Immature natural killer cell (primary cell): ENCODE measurements around the gene ATP5PO. TPM values are rescaled to one million over a fixed set of nuclear protein-coding genes. Genes with fewer than 3 reads are reported as not detected.
"Not testable (repeated sequence)": the region's sequence is repeated elsewhere in the genome, so short reads cannot be mapped to it uniquely, and the experiment has no call there.

Experiments used
- DNase-seq, 3 donors: peaks; one replicate each; pipeline ENCODE4 v3.0.0; 2022; ENCODE audit warnings: mixed read lengths in 1 of 3
- H3K27ac Mint-ChIP-seq, 6 donors: one replicate each; pipeline ENCODE4 v1.8.0; 2020; ENCODE audit warnings: mixed read lengths in 6 of 6, mild to moderate bottlenecking in 5 of 6, inconsistent platforms in 4 of 6, moderate library complexity in 3 of 6
- H3K27me3 Mint-ChIP-seq, 3 donors: one replicate each; pipeline ENCODE4 v1.8.0; 2020 to 2021; ENCODE audit warnings: low read depth in 3 of 3, mild to moderate bottlenecking in 3 of 3, mixed read lengths in 3 of 3, moderate library complexity in 3 of 3, inconsistent platforms in 1 of 3
- H3K36me3 Mint-ChIP-seq, 3 donors: one replicate each; pipeline ENCODE4 v1.8.0; 2020; ENCODE audit warnings: mixed read lengths in 3 of 3, inconsistent platforms in 2 of 3, mild to moderate bottlenecking in 2 of 3
- H3K4me1 Mint-ChIP-seq, 2 donors: one replicate each; pipeline ENCODE4 v1.8.0; 2020; ENCODE audit warnings: inconsistent platforms in 2 of 2, mild to moderate bottlenecking in 2 of 2, mixed read lengths in 2 of 2, moderate library complexity in 1 of 2
- H3K4me3 Mint-ChIP-seq, 5 donors: one replicate each; pipeline ENCODE4 v1.8.0; 2020; ENCODE audit warnings: mild to moderate bottlenecking in 5 of 5, mixed read lengths in 5 of 5, inconsistent platforms in 3 of 5, moderate library complexity in 3 of 5
- H3K9me3 Mint-ChIP-seq, 6 donors: one replicate each; pipeline ENCODE4 v1.8.0; 2020; ENCODE audit warnings: mild to moderate bottlenecking in 6 of 6, mixed read lengths in 6 of 6, inconsistent platforms in 4 of 6, moderate library complexity in 3 of 6
- polyA plus RNA-seq, 3 donors: library from polyadenylated mRNA; unstranded; fragments of 300-500 nt; fragmentation: Illumina TruSeq; gene quantifications; one replicate each; pipeline ENCODE4 v1.2.3, GENCODE V29; 2021

The ATP5PO gene
- polyA plus RNA-seq, 3 donors from 2014 or later: 280 to 387 (median 352) TPM

DNA sequence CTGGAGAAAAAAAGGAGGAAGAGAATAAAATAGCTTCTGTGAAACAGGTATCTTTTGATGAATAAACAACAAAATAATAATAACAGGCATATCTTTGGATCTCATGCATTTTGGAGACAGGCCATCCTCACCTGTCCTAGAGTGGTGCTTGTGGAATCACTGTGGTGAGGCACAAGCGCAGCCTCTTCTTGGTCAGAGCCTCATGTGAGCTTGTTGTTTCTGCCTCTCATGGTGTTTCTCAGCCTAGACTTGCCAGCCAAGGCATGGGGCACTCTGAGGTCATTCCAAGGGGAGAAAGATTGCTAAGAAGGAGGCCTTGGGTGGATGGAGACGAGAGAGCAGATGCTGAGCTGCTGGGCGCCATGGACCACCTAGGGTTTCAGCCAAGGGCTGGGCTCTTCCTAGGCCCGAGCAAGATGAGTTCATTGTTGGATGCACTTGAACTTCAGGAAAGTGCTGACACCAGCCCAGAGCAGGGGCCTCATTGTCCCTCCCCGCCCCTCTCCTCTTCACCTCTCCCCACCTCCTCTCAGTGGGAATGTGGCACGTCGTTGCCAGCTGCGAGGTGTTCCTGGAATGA lies 49.5 kb downstream of the ATP5PO start:
- DNase-seq: no peak
- Mint-ChIP-seq H3K27me3 (peaks cover 1 to 7% (median 6%) of the 10 kb centered on the region in 3 donors), H3K4me3 (no peak overlapping the region), H3K4me1 (peaks cover 4 to 5% of the 10 kb centered on the region in 2 donors), H3K36me3 (no peaks in the 10 kb centered on the region), H3K9me3 (no peaks in the 10 kb centered on the region), H3K27ac (no peak overlapping the region)

DNA sequence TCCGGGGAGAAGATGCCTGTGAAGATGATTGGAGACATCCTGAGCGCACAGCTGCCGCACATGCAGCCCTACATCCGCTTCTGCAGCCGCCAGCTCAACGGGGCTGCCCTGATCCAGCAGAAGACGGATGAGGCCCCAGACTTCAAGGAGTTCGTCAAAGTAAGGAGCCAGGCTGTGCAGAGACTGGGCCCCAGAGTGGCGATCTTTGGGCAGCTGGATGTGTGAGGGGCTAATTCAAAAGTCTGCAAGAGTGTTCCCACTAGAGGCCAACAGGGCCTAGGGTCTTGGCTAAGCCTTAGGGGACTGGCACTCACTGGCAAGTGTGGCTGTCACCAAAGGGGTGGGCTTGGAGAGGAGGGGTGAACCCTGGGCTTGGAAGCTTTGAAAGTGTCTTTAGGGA lies 50.4 kb downstream of the ATP5PO start:
- H3K4me1 Mint-ChIP-seq: peaks cover 4 to 5% of the 10 kb centered on the region in 2 donors
- DNase-seq: no peak
- no peak overlapping the region for H3K4me3 Mint-ChIP-seq
- H3K27ac Mint-ChIP-seq: no peak overlapping the region
- no peaks in the 10 kb centered on the region for H3K36me3 Mint-ChIP-seq
- no peaks in the 10 kb centered on the region for H3K9me3 Mint-ChIP-seq
- peaks cover 1 to 9% (median 6%) of the 10 kb centered on the region in 3 donors for H3K27me3 Mint-ChIP-seq

DNA sequence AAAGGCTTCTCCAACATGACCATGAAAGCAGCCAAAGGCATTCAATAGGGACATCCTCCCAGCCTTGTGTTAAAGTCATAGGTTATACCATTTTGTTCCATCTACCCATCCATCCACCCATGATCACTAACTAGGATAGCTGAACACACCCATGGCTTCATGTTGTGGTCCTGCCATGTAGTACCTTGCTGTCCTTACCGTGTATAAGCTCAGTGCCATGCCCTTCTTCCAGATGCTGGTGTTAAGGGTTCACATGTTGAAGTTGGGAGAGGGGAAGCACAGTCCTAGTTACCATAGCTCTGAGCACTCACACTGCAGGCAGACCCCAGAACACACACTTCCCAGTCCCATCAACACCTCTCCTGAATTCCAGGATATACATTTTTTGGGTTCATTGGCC lies 51.5 kb downstream of the ATP5PO start:
- peaks cover 1 to 11% (median 6%) of the 10 kb centered on the region in 3 donors for H3K27me3 Mint-ChIP-seq
- H3K4me3 Mint-ChIP-seq: no peak overlapping the region
- peaks cover 4 to 5% of the 10 kb centered on the region in 2 donors for H3K4me1 Mint-ChIP-seq
- no peaks in the 10 kb centered on the region for H3K9me3 Mint-ChIP-seq
- H3K27ac Mint-ChIP-seq: no peak overlapping the region
- no peak for DNase-seq
- no peaks in the 10 kb centered on the region for H3K36me3 Mint-ChIP-seq

DNA sequence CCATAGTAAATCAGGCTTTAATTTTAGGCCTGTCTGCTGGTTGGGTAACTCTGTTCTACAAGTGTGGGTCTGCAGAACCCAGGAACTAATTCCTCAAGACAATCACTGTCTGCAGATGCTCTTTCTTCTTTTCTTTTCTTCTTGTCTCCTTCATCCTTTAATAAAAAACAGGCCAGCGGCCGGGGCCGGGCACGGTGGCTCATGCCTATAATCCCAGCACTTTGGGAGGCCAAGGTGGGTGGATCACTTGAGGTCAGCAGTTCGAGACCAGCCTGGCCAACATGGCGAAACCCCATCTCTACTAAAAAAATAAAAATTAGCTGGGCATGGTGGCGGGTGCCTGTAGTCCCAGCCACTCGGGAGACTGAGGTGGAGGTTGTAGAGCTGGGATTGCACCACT lies 52.4 kb downstream of the ATP5PO start:
- not testable (repeated sequence) for DNase-seq, H3K36me3 Mint-ChIP-seq, H3K27ac Mint-ChIP-seq, H3K4me1 Mint-ChIP-seq, H3K4me3 Mint-ChIP-seq, H3K9me3 Mint-ChIP-seq
- peaks cover 1 to 13% (median 8%) of the 10 kb centered on the region in 3 donors for H3K27me3 Mint-ChIP-seq

DNA sequence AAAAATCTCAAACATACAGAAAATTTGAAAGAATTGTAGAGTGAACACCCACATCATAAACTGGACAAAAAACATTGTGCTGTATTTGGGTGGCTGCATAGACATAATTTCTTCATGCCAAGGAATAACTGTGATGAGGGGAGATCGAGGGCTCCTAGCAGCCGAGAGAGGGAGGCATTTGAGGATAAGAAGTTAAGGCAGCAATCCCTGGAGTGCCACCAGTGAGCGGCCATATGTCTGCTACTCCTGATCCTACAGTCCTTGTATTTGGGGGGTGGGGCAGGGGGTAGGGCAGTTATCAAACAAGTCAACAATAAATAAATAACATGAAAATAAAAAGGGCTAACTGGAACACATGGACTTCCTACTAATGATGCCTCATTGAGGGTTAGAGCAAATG lies 54.5 kb downstream of the ATP5PO start:
- no peak overlapping the region for H3K4me3 Mint-ChIP-seq
- peaks cover 1 to 15% (median 4%) of the 10 kb centered on the region in 3 donors for H3K27me3 Mint-ChIP-seq
- H3K4me1 Mint-ChIP-seq: no peaks in the 10 kb centered on the region
- H3K27ac Mint-ChIP-seq: no peak overlapping the region
- no peak for DNase-seq
- no peaks in the 10 kb centered on the region for H3K9me3 Mint-ChIP-seq
- no peaks in the 10 kb centered on the region for H3K36me3 Mint-ChIP-seq

DNA sequence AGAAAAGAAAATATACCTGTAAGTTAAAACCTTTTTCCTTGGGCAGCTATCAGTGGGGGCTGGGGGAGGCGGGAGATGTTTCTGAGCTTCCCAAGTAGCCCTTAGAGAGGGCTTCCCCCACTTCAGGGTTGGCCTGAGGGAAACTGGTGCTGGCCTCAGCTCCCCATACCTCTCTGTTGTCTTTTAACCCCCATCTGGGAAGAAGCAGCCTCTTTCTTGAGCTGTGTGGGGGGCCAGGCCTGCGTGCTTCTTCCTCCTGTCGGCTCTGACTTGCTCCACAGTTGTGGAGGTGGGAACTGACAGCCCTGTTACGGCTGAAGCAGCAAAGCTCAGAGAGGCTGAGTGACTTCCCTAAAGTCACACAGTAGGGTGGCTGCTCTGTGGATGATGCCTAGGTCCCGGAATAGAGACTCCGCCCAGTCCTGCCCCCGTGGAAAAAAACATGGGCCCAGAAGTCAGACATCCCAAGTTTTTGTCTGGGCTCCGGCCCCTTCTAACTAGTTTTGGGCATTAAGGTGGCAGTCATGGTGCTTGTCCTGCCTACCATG lies 55.2 kb downstream of the ATP5PO start:
- Mint-ChIP-seq H3K27ac (no peak overlapping the region), H3K4me3 (no peak overlapping the region), H3K36me3 (no peaks in the 10 kb centered on the region), H3K9me3 (no peaks in the 10 kb centered on the region), H3K27me3 (peaks cover 1 to 15% (median 2%) of the 10 kb centered on the region in 3 donors), H3K4me1 (no peaks in the 10 kb centered on the region)
- DNase-seq: no peak

DNA sequence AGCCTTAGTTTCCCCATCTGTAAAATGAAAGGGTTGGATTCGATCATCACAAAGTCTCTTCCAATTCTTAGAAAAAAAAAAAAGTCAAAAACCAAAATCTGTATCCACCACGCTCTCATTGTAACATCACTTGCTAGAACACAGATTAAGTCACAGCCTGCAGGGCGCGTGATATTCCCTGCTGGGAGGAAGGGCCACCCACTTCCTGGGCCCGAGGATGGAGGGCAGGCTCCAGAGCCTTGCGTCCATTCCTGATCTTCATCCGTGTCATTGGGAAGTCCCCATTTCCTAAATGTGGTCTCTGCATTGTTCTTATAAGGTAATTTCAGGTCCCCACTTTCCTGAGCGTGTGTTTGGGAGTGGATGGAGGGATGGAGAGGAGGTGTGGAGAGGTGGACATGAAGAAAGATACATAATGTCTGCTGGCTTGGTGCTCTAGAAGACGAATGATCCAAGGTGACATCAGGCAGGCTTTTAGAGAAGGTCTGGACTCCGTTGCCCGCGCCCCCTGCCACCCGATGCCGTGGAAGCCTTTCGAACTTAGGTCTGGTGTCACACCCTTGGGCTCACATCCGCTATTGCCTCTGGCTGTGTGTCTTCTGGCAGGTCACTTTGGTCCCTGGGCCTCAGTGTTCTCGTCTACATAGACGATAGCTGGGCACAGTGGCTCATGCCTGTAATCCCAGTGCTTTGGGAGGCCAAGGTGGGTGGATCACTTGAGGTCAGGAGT lies 56.1 kb downstream of the ATP5PO start:
- Mint-ChIP-seq H3K27ac (no peak overlapping the region), H3K4me1 (no peaks in the 10 kb centered on the region), H3K4me3 (no peak overlapping the region), H3K9me3 (no peaks in the 10 kb centered on the region), H3K27me3 (peaks cover 1 to 15% (median 2%) of the 10 kb centered on the region in 3 donors), H3K36me3 (no peaks in the 10 kb centered on the region)
- no peak for DNase-seq

DNA sequence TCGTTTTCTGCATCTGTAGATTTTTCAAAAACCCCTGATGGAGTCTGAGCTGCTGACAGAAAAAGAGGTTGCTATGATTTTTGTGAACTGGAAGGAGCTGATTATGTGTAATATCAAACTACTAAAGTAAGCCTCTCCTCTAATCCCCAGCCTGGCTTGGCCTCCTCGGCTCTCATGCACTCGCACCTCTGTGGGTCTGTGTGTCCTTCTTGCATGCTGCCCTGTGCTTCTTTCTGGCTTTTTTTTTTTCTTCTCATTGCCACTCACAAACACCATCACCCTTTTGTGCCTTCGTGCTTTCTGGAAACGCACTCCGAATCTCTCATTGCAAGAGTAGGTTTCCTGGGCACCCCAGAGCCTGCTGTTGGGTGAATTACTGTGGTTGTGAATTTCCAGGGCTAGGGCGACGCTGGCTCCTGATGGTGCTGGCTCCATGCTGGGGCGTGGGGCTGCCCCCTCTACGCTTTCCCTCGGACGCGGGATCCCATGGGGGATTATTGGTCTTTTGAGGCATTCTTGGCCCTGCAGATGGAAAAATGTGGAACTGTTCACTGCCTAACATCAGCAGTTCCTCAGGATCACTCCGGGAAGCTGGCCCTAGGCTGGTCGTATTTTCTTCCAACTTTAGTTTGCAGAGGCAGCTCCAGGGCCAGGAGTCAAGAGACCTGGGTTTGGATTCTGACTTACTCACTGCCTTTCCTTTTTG lies 56.8 kb downstream of the ATP5PO start:
- DNase-seq: no peak
- H3K36me3 Mint-ChIP-seq: no peaks in the 10 kb centered on the region

DNA sequence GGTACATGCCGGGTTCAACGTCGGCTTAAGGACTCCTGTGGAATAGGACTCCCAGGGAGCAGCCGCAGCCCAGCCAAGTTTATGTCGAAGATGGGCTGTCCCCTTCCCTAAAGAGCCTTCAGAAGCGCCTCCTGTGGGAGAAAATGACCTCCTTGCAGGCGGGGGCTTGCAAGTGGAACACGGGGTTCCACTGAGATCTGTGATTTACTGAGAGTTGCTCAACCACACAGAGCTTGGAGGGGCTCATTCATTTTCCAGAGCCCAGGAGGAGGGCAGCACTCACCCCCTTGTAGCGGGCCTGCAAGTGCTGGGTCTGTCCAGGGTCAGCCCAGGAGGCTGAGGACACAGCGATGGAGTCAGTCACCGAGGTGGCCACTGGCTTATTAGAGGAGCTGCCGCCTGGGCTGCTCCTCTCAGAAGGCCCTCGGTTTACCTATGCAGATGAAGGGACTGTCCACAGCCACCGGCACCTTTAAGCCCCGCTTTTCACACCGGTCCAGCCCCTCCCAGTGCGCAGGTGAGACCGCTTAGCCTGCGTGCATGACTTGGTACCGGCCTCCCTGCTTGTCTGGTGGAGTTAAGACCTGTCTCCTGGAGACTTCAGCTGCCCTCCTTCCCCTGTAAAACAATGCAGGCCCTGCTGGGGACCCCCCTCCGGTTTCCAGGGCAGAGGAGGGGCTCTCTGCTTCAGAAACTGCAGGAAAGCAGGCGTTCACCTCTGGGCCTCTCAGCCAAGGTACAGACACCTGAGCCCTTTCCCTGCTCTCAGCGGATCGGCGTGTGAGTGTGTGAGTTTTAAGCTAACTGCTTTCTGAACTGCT lies 57.5 kb downstream of the ATP5PO start:
- H3K4me1 Mint-ChIP-seq: no peaks in the 10 kb centered on the region
- H3K27me3 Mint-ChIP-seq: peaks cover 1 to 10% (median 2%) of the 10 kb centered on the region in 3 donors

More for the DNA sequence above, 56.8 kb downstream of the ATP5PO start:
- Mint-ChIP-seq H3K27ac (no peak overlapping the region), H3K27me3 (peaks cover 1 to 15% (median 2%) of the 10 kb centered on the region in 3 donors), H3K4me1 (no peaks in the 10 kb centered on the region), H3K9me3 (no peaks in the 10 kb centered on the region), H3K4me3 (no peak overlapping the region)

DNA sequence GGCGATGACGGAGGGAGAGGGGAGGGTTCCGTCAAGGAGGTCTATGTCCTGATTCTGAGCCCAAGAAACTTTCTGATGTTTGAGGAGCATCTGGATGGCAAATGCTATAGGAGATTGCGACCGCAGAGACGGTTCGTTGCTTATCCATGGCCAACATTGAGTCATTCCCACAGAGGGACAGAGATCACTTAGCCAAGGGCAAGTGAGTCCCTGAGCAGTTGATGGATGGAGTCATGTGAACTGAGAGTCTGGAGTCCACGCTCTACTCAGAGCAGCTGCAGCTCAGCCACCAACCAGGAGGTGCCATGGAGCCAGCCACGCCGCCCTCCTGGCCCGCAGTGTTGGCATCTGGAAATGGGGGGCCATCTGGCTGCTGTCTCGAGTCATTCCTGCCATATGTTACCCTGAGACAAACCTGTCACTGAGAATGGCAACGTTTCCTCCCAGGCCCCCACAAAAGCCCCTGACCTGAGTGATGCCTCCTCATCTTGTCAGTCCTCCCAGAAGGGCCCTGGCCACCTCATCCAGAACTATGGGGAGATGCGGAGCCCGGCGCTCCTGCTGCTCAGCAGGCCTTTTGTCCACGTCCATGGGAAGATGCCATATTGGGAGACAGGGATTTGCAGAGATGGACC lies 58.6 kb downstream of the ATP5PO start:
- no peak overlapping the region for H3K4me3 Mint-ChIP-seq

More for the DNA sequence above, 57.5 kb downstream of the ATP5PO start:
- H3K9me3 Mint-ChIP-seq: no peaks in the 10 kb centered on the region
- no peak for DNase-seq
- no peaks in the 10 kb centered on the region for H3K36me3 Mint-ChIP-seq
- H3K4me3 Mint-ChIP-seq: no peak overlapping the region
- no peak overlapping the region for H3K27ac Mint-ChIP-seq

DNA sequence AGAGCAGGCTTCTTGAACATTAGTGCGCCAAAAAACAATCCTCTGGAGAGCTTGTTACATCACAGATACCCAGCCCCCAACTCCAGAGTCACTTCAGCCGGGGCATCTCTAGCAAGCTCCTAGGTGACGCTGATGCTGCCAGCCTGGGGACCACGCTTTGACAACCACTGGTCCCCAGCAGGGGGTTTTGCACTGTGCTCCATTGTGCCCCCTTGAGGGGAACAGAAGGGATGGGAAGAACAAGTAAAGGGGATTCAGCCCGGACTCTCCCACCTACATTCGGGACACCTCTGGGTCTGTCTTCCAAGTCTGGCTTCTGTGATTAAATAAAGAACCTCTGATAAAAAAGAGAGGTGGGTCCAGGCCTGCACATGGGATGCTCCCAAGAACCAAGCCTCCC lies 60.4 kb downstream of the ATP5PO start:
- H3K27ac Mint-ChIP-seq: no peak overlapping the region
- no peak for DNase-seq
- H3K9me3 Mint-ChIP-seq: no peaks in the 10 kb centered on the region
- H3K4me3 Mint-ChIP-seq: no peak overlapping the region
- peaks cover 0 to 6% (median 2%) of the 10 kb centered on the region in 3 donors for H3K27me3 Mint-ChIP-seq
- no peaks in the 10 kb centered on the region for H3K4me1 Mint-ChIP-seq
- no peaks in the 10 kb centered on the region for H3K36me3 Mint-ChIP-seq

More for the DNA sequence above, 58.6 kb downstream of the ATP5PO start:
- Mint-ChIP-seq H3K36me3 (no peaks in the 10 kb centered on the region), H3K27me3 (peaks cover 1 to 10% (median 2%) of the 10 kb centered on the region in 3 donors), H3K27ac (no peak overlapping the region), H3K4me1 (no peaks in the 10 kb centered on the region), H3K9me3 (no peaks in the 10 kb centered on the region)
- DNase-seq: no peak

DNA sequence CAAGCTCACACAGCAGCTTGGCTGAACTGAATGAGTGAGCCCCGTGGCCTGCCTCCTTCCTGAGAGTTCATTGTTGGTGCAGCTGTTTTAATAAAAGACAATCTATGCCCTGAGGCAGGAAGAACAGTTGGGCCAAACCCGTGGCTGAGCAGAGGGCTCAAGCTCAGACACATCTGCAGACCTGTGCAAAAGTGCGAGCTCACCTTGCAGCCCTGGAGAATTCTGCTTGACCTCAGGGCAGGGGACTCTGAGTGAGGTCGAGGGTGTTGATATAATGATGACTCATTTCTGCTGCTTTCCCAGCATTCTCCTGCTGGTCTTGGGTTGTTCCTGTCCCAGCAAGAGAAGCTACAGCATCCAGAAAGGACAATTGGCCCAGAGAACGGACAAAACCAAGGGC lies 61.0 kb downstream of the ATP5PO start:
- Mint-ChIP-seq H3K4me3 (no peak overlapping the region), H3K27ac (no peak overlapping the region), H3K36me3 (no peaks in the 10 kb centered on the region), H3K27me3 (peaks cover 0 to 8% (median 2%) of the 10 kb centered on the region in 3 donors), H3K9me3 (no peaks in the 10 kb centered on the region), H3K4me1 (no peaks in the 10 kb centered on the region)
- no peak for DNase-seq
